SK-N-SH (cell line): Measurements from ENCODE around the gene CCL16. TPM values are rescaled to one million over a fixed set of nuclear protein-coding genes. Genes with fewer than 3 reads are reported as not detected.

Experiments
- CTCF ChIA-PET: fragments of 300-600, 350-600 bp; formaldehyde crosslinking; extraction: SDS; loops from one replicate; lab custom pipeline; 2021; lab: Yijun Ruan, JAX
- POLR2A ChIA-PET: fragments of 350-600 bp; sonication (Branson Sonifier 250); formaldehyde crosslinking; extraction: SDS; loops from one replicate; lab custom pipeline; 2020; ENCODE audit warnings: antibody characterized with exemption, inconsistent platforms; lab: Yijun Ruan, JAX
- DNase-seq: peaks from one replicate; pipeline ENCODE4 v3.0.0; 2012
- H2AFZ ChIP-seq: fragments of 200-600 bp; sonication (generic); 2 replicates; pipeline ENCODE4 v1.8.1; 2016; ENCODE audit warnings: antibody characterized with exemption, mild to moderate bottlenecking, low read depth
- H3F3A ChIP-seq: fragments of 200-600 bp; sonication (generic); replicated peaks from 2 replicates; pipeline ENCODE3; 2016; ENCODE audit warnings: antibody characterized with exemption, mild to moderate bottlenecking; ENCODE audit not compliant: insufficient read depth
- H3K27ac ChIP-seq, 2 experiments: fragments of 200-500 bp in 1 of 2; fragments of 200-600 bp in 1 of 2; sonication (Bioruptor generic) in 1 of 2; sonication (generic), shearing (Covaris generic) in 1 of 2; 2 replicates each; pipeline versions ENCODE4 v1.5.1 to v1.6.1; 2014 to 2016; ENCODE audit warnings: low read depth in 2 of 2, inconsistent platforms in 1 of 2, low read length in 1 of 2, mild to moderate bottlenecking in 1 of 2, mixed read lengths in 1 of 2
- H3K27me3 ChIP-seq: fragments of 200-600 bp; sonication (generic), shearing (Covaris generic); 2 replicates; pipeline ENCODE4 v1.6.1; 2016; ENCODE audit warnings: mixed run types; ENCODE audit not compliant: insufficient read depth
- H3K36me3 ChIP-seq, 2 experiments: fragments of 200-500 bp in 1 of 2; fragments of 200-600 bp in 1 of 2; sonication (Bioruptor generic) in 1 of 2; sonication (generic) in 1 of 2; replicated peaks in 1 of 2; 2 replicates each; pipeline versions ENCODE3 to v1.5.1; 2014 to 2016; ENCODE audit warnings: low read length in 1 of 2, mild to moderate bottlenecking in 1 of 2; ENCODE audit not compliant: insufficient read depth in 2 of 2, control insufficient read depth in 1 of 2
- H3K4me1 ChIP-seq, 2 experiments: fragments of 200-500 bp in 1 of 2; fragments of 200-600 bp in 1 of 2; sonication (Bioruptor generic) in 1 of 2; sonication (generic), shearing (Covaris generic) in 1 of 2; 2 replicates each; pipeline versions ENCODE4 v1.5.1 to v1.6.1; 2014 to 2016; ENCODE audit warnings: low read depth in 1 of 2, low read length in 1 of 2, mixed run types in 1 of 2; ENCODE audit not compliant: insufficient read depth in 2 of 2, control insufficient read depth in 1 of 2
- H3K4me2 ChIP-seq: fragments of 200-600 bp; sonication (generic), shearing (Covaris generic); 2 replicates; pipeline ENCODE4 v1.6.1; 2017; ENCODE audit warnings: mixed run types
- H3K4me3 ChIP-seq, 2 experiments: fragments of 200-500 bp in 1 of 2; fragments of 200-600 bp in 1 of 2; sonication (Bioruptor generic) in 1 of 2; sonication (generic), shearing (Covaris generic) in 1 of 2; 2 replicates each; pipeline versions ENCODE4 v1.5.1 to v1.8.1; 2014 to 2016; ENCODE audit warnings: low read depth in 2 of 2, inconsistent platforms in 1 of 2, low read length in 1 of 2, mild to moderate bottlenecking in 1 of 2, mixed read lengths in 1 of 2, moderate library complexity in 1 of 2
- H3K79me2 ChIP-seq: fragments of 200-600 bp; sonication (generic); 2 replicates; pipeline ENCODE4 v1.8.1; 2017; ENCODE audit warnings: mild to moderate bottlenecking; ENCODE audit not compliant: insufficient read depth
- H3K9ac ChIP-seq: fragments of 200-600 bp; sonication (generic); 2 replicates; pipeline ENCODE4 v1.6.1; 2017; ENCODE audit warnings: mixed run types
- H3K9me2 ChIP-seq: fragments of 200-600 bp; sonication (generic); 2 replicates; pipeline ENCODE4 v1.6.1; 2017; ENCODE audit warnings: mixed run types
- H3K9me3 ChIP-seq: fragments of 200-600 bp; sonication (generic); 2 replicates; pipeline ENCODE4 v1.6.1; 2017; ENCODE audit warnings: mixed run types, mild to moderate bottlenecking, moderate library complexity
- H4K20me1 ChIP-seq: fragments of 200-600 bp; sonication (generic); 2 replicates; pipeline ENCODE4 v1.6.1; 2017; ENCODE audit warnings: mild to moderate bottlenecking, mixed run types; ENCODE audit not compliant: insufficient read depth
- CHD2 ChIP-seq: fragments of 150-350 bp; IDR thresholded peaks from 2 replicates; pipeline ENCODE4 v1.6.1; 2018; ENCODE audit warnings: low read length; ENCODE audit not compliant: partially characterized antibody
- CTCF ChIP-seq: fragments of 200-600 bp; sonication (generic); IDR thresholded peaks from 2 replicates; pipeline ENCODE4 v1.6.1; 2017; ENCODE audit warnings: antibody characterized with exemption, mild to moderate bottlenecking, moderate library complexity
- EZH2phosphoT487 ChIP-seq: fragments of 200-600 bp; sonication (generic); IDR thresholded peaks from 2 replicates; pipeline ENCODE4 v1.6.1; 2017; ENCODE audit warnings: low read depth, mixed run types, mild to moderate bottlenecking, antibody characterized with exemption, moderate library complexity, borderline replicate concordance
- FOSL2 ChIP-seq: IDR thresholded peaks from 2 replicates; pipeline ENCODE4 v1.4.0; 2012; ENCODE audit warnings: low read depth, mild to moderate bottlenecking, moderate library complexity, borderline replicate concordance
- IRF3 ChIP-seq: fragments of 150-350 bp; IDR thresholded peaks from 2 replicates; pipeline ENCODE4 v1.6.1; 2016; ENCODE audit warnings: mild to moderate bottlenecking, low read depth, low read length
- JUND ChIP-seq: IDR thresholded peaks from 2 replicates; pipeline ENCODE4 v1.4.0; 2012
- NRF1 ChIP-seq: IDR thresholded peaks from 2 replicates; pipeline ENCODE4 v1.6.1; 2012; ENCODE audit warnings: low read depth, mild to moderate bottlenecking, low read length
- POLR2AphosphoS5 ChIP-seq: IDR thresholded peaks from 2 replicates; pipeline ENCODE4 v1.6.1; 2012; ENCODE audit warnings: low read depth, low read length
- RFX5 ChIP-seq: IDR thresholded peaks from 2 replicates; pipeline ENCODE4 v1.6.1; 2012; ENCODE audit warnings: mild to moderate bottlenecking, improper control_type of control experiment, low read length
- SIN3A ChIP-seq: IDR thresholded peaks from 2 replicates; pipeline ENCODE4 v1.6.1; 2012; ENCODE audit warnings: low read depth, mild to moderate bottlenecking, low read length, moderate library complexity, borderline replicate concordance
- TAF1 ChIP-seq: IDR thresholded peaks from 2 replicates; pipeline ENCODE4 v1.6.1; 2012; ENCODE audit warnings: low read depth, mild to moderate bottlenecking, low read length, moderate library complexity, borderline replicate concordance
- USF2 ChIP-seq: fragments of 150-350 bp; IDR thresholded peaks from 2 replicates; pipeline ENCODE4 v1.6.1; 2017; ENCODE audit warnings: antibody characterized with exemption, low read length, low read depth, borderline replicate concordance
- WGBS: methylation state at CpG from one replicate; pipeline ENCODE4 v1.1.6; 2017; ENCODE audit warnings: low lambda C conversion rate; 5-methylcytosine and 5-hydroxymethylcytosine counted together
- polyA plus RNA-seq, 3 experiments: library from polyadenylated mRNA; depleted of rRNA; stranded (reverse); fragments of >200 nt; gene quantifications; 2 replicates each; pipeline ENCODE4 v1.2.3, GENCODE V29; 2012

CCL16 gene
- polyA plus RNA-seq, 1 of the 3 experiments (the other 2 are of a cell fraction), result not detected

- Histone ChIP-seq H3K27ac (no peak overlapping the region), H3K9me2 (no peaks in the 10 kb centered on the region), H3K4me2 (no peak overlapping the region), H3F3A (no peaks in the 10 kb centered on the region)
- no peak for DNase-seq
- POLR2A ChIA-PET, result no interaction called here
- TF ChIP-seq SIN3A (no peak), IRF3 (no peak), NRF1 (no peak), EZH2phosphoT487 (no peak), FOSL2 (no peak), CTCF (no peak), USF2 (no peak), RFX5 (no peak), TAF1 (no peak), POLR2AphosphoS5 (no peak), JUND (no peak), CHD2 (no peak)
- TF ChIP-seq, all 33 proteins: peak for 0
- CTCF ChIA-PET, result no interaction called here
- Histone ChIP-seq H3K9me3 (no peaks in the 10 kb centered on the region), H3K4me1 (no peaks in the 10 kb centered on the region), H3K27me3 (no peaks in the 10 kb centered on the region; the same call in 1 of the 2 replicates), H3K9ac (no peak overlapping the region), H2AFZ (no peak overlapping the region), H3K36me3 (no peaks in the 10 kb centered on the region), H3K4me3 (no peak overlapping the region), H4K20me1 (no peaks in the 10 kb centered on the region), H3K79me2 (no peaks in the 10 kb centered on the region)
- 12% methylated on average over 6 of the region's 6 CpGs for WGBS
These were observed 20.7 kb upstream of the CCL16 start for GRCh38 chr17:36001862-36002603.
